ENCODE data around the gene EFNA5.

EFNA5 gene

GRCh38 chr5:107518190-107518589 lies 152.5 kb downstream of the EFNA5 start:
- TF ChIP-seq CTCF (IDR thresholded peaks at IDR 0.05; ENCODE audit: low read depth, low read length, missing control alignments): no peak
- DNase-seq (ENCODE audit: low read depth): no peak

GRCh38 chr5:107517185-107518033 lies 153.3 kb downstream of the EFNA5 start:
- no peak overlapping the region for H3K4me3 ChIP-seq (ENCODE audit: low read depth, low read length)
- no peak for TF ChIP-seq CTCF (IDR thresholded peaks at IDR 0.05; ENCODE audit: low read depth, low read length, missing control alignments)
- no peak for DNase-seq (ENCODE audit: low read depth)

More at GRCh38 chr5:107518190-107518589, 152.5 kb downstream of the EFNA5 start:
- H3K4me3 ChIP-seq (ENCODE audit: low read depth, low read length): no peak overlapping the region

- TF ChIP-seq CTCF (IDR thresholded peaks at IDR 0.05; ENCODE audit: low read depth, low read length, missing control alignments): no peak
- H3K4me3 ChIP-seq (ENCODE audit: low read depth, low read length): no peak overlapping the region
- no peak for DNase-seq (ENCODE audit: low read depth)
Observed at GRCh38 chr5:107516452-107517184, 154.1 kb downstream of the EFNA5 start.

DNA sequence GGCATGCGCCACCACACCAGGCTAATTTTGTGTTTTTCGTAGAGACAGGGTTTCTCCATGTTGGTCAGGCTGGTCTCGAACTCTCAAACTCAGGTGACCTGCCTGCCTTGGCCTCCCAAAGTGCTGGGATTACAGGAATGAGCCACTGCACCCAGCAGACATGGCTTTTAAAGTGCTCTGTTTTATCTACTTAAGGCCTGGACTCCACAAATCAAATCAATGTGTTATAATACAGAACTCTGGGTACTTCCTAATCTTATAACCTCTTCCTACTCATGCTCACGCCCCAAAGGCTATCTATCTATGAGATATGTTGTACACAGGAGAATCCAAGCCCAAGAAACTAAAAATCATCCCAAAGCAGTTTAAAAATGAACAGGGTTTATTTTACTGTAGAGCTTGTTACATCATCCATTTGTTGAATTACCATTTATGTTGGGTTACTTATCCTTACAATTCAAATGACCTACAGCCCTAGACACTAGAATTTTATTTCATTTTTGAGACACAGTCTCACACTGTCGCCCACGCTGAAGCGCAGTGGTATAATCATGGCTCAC lies 155.1 kb downstream of the EFNA5 start:
- TF ChIP-seq CTCF (IDR thresholded peaks at IDR 0.05; ENCODE audit: low read depth, low read length, missing control alignments): no peak
- no peak overlapping the region for H3K4me3 ChIP-seq (ENCODE audit: low read depth, low read length)
- DNase-seq (ENCODE audit: low read depth): no peak

GRCh38 chr5:107514305-107514704 lies 156.4 kb downstream of the EFNA5 start:
- no peak overlapping the region for H3K4me3 ChIP-seq (ENCODE audit: low read depth, low read length)
- DNase-seq (ENCODE audit: low read depth): no peak
- TF ChIP-seq CTCF (IDR thresholded peaks at IDR 0.05; ENCODE audit: low read depth, low read length, missing control alignments): no peak

- no peak for DNase-seq (ENCODE audit: low read depth)
- H3K4me3 ChIP-seq (ENCODE audit: low read depth, low read length): no peak overlapping the region
- no peak for TF ChIP-seq CTCF (IDR thresholded peaks at IDR 0.05; ENCODE audit: low read depth, low read length, missing control alignments)
Observed at GRCh38 chr5:107513337-107514085, 157.2 kb downstream of the EFNA5 start.

Measured in GM12864 (cell line).